GM12801 (cell line): Measurements from ENCODE around the gene TMEM170B.

Experiments
- TF ChIP-seq, protein P1 (sequence below): IDR thresholded peaks from one replicate; pipeline ENCODE4 v1.5.1; 2011; ENCODE audit warnings: control low read depth; ENCODE audit not compliant: insufficient read length; ENCODE audit errors: extremely low read depth

Gene TMEM170B

DNA sequence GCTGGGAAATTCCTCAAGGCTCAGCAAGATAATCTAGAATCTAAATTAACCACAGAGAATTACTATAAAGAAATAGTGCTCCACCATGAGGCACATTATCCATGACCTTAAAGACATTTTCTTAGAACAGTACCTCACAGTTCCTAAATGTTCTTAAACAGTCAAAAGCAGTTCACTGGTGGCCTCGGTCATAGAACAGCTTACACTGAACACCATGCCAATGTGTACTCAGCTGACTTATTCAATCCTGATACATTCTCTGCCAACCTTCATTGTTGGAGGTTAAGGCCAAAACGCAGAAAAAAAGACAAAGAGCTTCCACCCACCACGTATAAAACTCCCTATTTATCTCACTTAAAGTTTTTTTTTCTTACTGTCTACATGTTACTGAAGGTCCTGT, 21.8 kb upstream of the TMEM170B start:
- TF ChIP-seq, protein P1, sequence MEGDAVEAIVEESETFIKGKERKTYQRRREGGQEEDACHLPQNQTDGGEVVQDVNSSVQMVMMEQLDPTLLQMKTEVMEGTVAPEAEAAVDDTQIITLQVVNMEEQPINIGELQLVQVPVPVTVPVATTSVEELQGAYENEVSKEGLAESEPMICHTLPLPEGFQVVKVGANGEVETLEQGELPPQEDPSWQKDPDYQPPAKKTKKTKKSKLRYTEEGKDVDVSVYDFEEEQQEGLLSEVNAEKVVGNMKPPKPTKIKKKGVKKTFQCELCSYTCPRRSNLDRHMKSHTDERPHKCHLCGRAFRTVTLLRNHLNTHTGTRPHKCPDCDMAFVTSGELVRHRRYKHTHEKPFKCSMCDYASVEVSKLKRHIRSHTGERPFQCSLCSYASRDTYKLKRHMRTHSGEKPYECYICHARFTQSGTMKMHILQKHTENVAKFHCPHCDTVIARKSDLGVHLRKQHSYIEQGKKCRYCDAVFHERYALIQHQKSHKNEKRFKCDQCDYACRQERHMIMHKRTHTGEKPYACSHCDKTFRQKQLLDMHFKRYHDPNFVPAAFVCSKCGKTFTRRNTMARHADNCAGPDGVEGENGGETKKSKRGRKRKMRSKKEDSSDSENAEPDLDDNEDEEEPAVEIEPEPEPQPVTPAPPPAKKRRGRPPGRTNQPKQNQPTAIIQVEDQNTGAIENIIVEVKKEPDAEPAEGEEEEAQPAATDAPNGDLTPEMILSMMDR = no peak

DNA sequence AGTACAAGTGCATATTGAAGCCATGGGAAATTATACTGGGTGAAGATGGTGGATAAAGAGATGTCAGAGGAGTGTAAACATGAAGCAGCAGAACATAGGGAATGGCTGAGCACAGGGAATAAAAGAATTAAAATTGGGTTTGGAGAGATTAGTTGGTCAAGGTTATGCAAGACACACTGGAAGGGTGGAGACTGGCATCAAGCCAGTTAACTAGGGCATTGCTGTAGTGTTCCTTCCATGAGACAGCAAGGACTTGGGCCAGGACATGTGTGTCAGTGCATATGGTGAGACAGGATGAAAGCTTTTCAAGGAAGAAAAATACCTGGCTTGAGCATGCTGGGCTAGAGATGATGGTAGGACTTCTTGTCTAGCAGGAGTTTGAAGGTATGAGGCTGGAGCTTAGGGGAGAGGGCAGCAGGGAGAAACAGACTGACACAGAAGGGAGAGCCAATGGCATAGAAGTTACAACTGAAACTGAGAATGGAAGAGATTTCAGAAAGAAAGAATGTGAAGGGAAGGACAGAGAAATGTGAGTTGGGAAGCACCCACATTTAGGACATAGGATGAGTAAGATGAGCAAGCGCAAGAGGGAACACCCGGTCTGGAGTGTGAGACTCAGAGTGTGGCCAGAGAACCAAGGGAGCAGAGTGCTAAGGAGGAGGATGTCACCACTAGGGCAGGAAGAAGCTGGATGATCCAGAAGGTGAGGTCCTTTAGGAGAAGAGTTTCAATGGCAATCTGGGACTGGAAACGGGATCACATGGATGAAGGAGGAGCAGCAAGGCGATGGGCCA, 14.5 kb upstream of the TMEM170B start:
- TF ChIP-seq, protein P1 = no peak

DNA sequence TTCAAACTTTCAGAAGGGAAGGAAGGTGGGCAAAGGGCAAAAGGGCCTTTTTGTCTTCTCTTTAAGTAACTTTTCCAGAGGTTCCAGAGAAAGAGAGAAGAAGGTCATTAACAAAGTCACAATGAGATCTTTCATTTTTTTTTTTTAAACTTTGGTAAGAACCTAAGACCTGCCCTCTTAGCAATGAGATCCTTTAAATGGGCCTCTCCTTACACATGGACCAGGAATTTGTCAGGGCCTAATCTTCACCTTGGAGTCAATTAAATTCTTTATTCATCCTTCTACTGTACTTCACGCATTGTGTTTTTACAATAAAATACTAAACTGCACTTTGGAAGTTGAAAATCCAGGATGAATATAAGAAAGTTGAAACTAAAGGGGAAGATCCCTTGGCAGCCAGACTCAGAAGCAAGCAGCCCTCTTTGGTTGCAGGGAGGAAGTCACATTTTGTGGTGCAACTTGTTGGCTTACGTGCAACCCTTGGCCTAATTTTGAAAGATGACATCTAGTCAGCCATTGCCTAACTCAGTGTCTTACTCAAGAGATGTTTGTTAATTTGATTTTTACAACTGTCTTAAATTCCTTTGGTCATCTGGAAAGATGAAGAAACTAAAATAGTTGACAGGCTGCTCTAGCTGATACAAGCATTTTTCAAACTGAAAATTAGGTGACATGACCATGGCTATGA, 11.9 kb upstream of the TMEM170B start:
- TF ChIP-seq, protein P1 = no peak

DNA sequence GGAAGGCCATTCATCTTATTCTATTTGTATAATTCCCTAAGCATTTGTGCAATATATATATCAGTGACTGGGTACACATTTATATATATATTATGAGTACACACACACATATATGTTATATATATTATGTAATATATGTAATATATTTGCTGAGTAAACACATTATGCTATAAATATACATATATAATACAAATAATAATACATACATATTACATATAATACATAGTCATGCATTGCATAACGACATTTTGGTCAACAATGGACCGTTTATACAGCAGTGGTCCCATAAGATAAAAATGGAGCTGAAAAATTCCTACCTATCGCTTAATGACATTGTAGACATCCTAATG, 11.4 kb upstream of the TMEM170B start:
- TF ChIP-seq, protein P1 = no peak

DNA sequence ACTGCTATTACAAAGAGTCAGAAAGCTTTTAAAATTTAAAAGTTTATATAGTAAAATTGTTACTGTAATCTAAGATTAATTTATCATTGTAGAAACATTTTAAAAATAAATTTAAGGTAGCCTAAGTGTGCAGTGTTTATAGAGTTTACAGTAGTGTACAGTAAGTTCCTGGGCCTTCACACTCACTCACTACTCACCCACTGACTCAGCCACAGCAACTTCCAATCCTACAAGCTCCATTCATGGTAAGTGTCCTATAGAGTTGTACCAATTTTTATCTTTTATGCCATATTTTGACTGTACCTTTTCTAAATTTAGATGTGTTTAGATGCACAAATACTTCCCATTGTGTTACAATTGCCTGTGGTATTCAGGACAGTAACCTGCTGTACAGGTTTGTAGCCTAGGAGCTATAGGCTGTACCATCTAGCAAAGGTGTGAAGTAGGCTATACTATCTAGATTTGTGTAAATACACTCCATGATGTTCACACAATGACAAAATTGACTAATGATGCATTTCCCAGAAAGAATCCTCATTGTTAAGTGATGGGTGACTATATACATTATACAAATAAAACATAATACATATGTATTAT, 10.2 kb upstream of the TMEM170B start:
- TF ChIP-seq, protein P1 = no peak

DNA sequence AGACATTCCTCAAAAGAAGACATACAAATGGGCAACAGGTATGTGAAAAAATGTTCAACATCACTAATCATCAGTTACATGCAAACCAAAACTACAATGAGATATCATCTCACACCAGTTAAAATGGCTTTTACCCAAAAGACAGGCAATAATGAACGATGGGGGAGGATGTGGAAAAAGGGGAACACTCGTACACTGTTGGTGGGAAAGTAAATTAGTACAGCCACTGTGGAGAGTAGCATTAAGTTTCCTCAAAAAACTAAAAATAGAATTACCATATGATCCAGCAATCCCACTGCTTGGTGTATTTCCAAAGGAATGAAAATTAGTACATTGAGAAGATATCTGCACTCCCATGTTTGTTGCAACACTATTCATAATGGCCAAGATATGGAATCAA, 8.6 kb upstream of the TMEM170B start:
- TF ChIP-seq, protein P1 = no peak

DNA sequence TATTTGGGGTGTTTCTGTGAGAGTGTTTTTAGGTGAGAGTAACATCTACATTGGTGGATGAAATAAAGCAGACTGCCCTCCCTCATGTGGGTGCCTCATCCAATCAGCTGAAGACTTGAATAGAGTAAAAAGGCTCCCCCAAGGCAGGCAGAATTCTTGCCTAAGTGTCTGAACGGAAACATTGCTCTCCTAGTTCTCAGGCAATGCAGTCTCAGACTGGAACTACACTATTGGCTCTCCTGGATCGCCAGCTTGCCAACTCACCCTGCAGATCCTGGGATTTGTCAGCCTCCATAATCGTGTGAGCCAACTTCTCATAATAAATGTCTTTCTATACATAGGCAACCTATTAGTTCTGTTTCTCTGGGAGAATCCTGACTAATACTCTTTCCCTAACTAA, 5.5 kb upstream of the TMEM170B start:
- TF ChIP-seq, protein P1 = no peak
